HepG2 (cell line): ENCODE results near the gene CEP131. TPM values are rescaled to one million over a fixed set of nuclear protein-coding genes. Genes with fewer than 3 reads are reported as not detected.

Experiments used
- ATF7-NPFF ChIP-seq: sonication (generic); formaldehyde crosslinking; IDR thresholded peaks from 2 replicates; pipeline ENCODE4 v1.8.1; 2023; ENCODE audit warnings: mild to moderate bottlenecking, low read depth, missing genetic modification reagents, moderate library complexity
- CAMTA2 ChIP-seq: sonication (generic); formaldehyde crosslinking; IDR thresholded peaks from 2 replicates; pipeline ENCODE4 v1.4.0; 2020; ENCODE audit warnings: mild to moderate bottlenecking, missing genetic modification reagents, borderline replicate concordance
- HES4 ChIP-seq: sonication (generic); formaldehyde crosslinking; IDR thresholded peaks from 2 replicates; pipeline ENCODE4 v1.9.0; 2021; ENCODE audit warnings: mild to moderate bottlenecking, missing genetic modification reagents, borderline replicate concordance
- HNF1A ChIP-seq, 2 experiments: sonication (generic) in 1 of 2; formaldehyde crosslinking in 1 of 2; IDR thresholded peaks; 2 replicates each; pipeline versions ENCODE4 v1.4.0 to v1.6.1; 2016 to 2020; ENCODE audit warnings: borderline replicate concordance in 1 of 2, low read depth in 1 of 2, mild to moderate bottlenecking in 1 of 2, missing genetic modification reagents in 1 of 2
- HNRNPUL1 ChIP-seq: fragments of 200-400 bp; formaldehyde crosslinking; IDR thresholded peaks from 2 replicates; pipeline ENCODE4 v1.6.1; 2017; ENCODE audit warnings: low read depth, mild to moderate bottlenecking, low read length, moderate library complexity
- MED8 ChIP-seq: sonication (generic); formaldehyde crosslinking; IDR thresholded peaks from 2 replicates; pipeline ENCODE4 v1.8.1; 2023; ENCODE audit warnings: mild to moderate bottlenecking, missing genetic modification reagents; ENCODE audit not compliant: insufficient replicate concordance
- NCOA2 ChIP-seq: sonication (generic); formaldehyde crosslinking; IDR thresholded peaks from 2 replicates; pipeline ENCODE4 v1.8.0; 2022; ENCODE audit warnings: inconsistent platforms
- PITX1 ChIP-seq: sonication (generic); formaldehyde crosslinking; IDR thresholded peaks from 2 replicates; pipeline ENCODE4 v1.5.1; 2020; ENCODE audit warnings: mild to moderate bottlenecking, missing genetic modification reagents
- SOX13 ChIP-seq, 3 experiments: fragments of 450-650 bp in 1 of 3; sonication (generic) in 1 of 3; formaldehyde crosslinking in 1 of 3; IDR thresholded peaks in 2 of 3; conservative IDR thresholded peaks in 1 of 3; 2 replicates each; pipeline versions ENCODE4 v1.5.0 to v1.6.1; 2016 to 2020; ENCODE audit warnings: antibody characterized with exemption in 1 of 3, mild to moderate bottlenecking in 1 of 3, missing compliant biosample characterization in 1 of 3, missing genetic modification reagents in 1 of 3, moderate library complexity in 1 of 3
- TCF7 ChIP-seq: sonication (generic); IDR thresholded peaks from 2 replicates; pipeline ENCODE4 v1.6.1; 2016; ENCODE audit warnings: antibody characterized with exemption, low read depth
- ZBTB7B ChIP-seq: sonication (generic); formaldehyde crosslinking; IDR thresholded peaks from 2 replicates; pipeline ENCODE4 v1.4.0; 2020; ENCODE audit warnings: missing genetic modification reagents
- ZKSCAN1 ChIP-seq: fragments of 150-350 bp; IDR thresholded peaks from 2 replicates; pipeline ENCODE4 v1.6.1; 2014; ENCODE audit warnings: low read length
- ZNF263 ChIP-seq: sonication (generic); formaldehyde crosslinking; IDR thresholded peaks from 2 replicates; pipeline ENCODE4 v1.4.0; 2020; ENCODE audit warnings: missing genetic modification reagents
- ZNF556 ChIP-seq: sonication (generic); formaldehyde crosslinking; IDR thresholded peaks from 2 replicates; pipeline ENCODE4 v1.4.0; 2020; ENCODE audit warnings: mild to moderate bottlenecking, missing genetic modification reagents, borderline replicate concordance
- ZNF563 ChIP-seq: sonication (generic); formaldehyde crosslinking; IDR thresholded peaks from 2 replicates; pipeline ENCODE4 v1.8.0; 2022; ENCODE audit warnings: mild to moderate bottlenecking, moderate library complexity, missing genetic modification reagents
- ZNF747 ChIP-seq: sonication (generic); formaldehyde crosslinking; IDR thresholded peaks from 2 replicates; pipeline ENCODE4 v1.8.1; 2023; ENCODE audit warnings: missing genetic modification reagents, mild to moderate bottlenecking, borderline replicate concordance
- polyA plus RNA-seq, 8 experiments: library from polyadenylated mRNA; depleted of rRNA in 3 of 8; stranded (reverse) in 7 of 8; unstranded in 1 of 8; fragments of >200 nt; fragmentation: Illumina TruSeq in 4 of 8; extraction: Trizol in 4 of 8; gene quantifications; 2 replicates each; pipeline versions ENCODE4 v1.2.1 to v1.2.3, GENCODE V29; 2011 to 2016; ENCODE audit warnings: low read depth in 4 of 8, missing spikeins in 1 of 8, mixed read lengths in 1 of 8; ENCODE audit not compliant: insufficient read depth in 1 of 8
- total RNA-seq, 5 experiments: library from RNA; depleted of rRNA; stranded (reverse); fragments of >200 nt; fragmentation: Illumina TruSeq; extraction: Trizol; gene quantifications; 2 replicates each; pipeline ENCODE4 v1.2.3, GENCODE V29; 2016; ENCODE audit warnings: low read depth in 1 of 5
- TF ChIP-seq, protein P1 (sequence below): IDR thresholded peaks from 2 replicates; pipeline ENCODE4 v1.6.1; 2016; ENCODE audit warnings: missing compliant biosample characterization, missing genetic modification reagents, borderline replicate concordance
- TF ChIP-seq, protein P2 (sequence below): sonication (generic); formaldehyde crosslinking; IDR thresholded peaks from 2 replicates; pipeline ENCODE4 v1.4.0; 2020; ENCODE audit warnings: missing genetic modification reagents, mild to moderate bottlenecking, borderline replicate concordance

Gene CEP131
- total and polyA plus RNA-seq, 2 of the 13 experiments (the other 11 are each of a cell fraction or from before 2014, with no cell fraction given), result 5.0 to 16.8 TPM

DNA sequence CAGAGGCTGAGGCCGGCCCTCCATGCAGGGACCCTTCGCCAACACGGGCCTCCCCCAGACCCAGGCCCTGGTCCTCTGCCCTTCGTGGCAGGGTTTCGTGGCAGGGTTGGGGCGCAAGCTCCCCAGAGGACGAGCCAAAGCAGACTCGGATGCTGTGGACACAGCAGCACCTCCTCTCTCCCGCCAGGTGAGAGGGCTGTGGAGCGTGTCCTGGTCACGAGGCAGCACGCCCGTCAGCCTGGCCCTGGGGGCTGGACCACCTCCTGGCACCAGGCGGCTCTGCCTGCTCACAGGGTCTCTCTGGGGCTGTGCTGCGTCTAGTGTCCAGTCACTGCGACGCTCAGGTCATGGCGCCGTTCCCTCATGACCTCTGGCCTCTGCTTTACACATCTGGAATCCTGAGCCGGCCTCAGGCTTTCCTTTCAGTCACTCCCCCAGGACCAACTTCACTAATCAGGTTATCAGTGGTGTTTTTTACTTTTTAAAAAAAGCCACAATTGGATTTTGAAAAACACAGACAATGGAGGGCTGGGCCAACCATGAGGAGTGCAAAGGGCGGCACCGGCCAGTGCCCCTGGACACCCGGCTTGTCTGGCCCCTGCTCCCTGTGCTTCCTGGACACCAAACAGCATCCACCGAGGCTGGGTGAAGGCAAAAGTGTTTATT lies 21.7 kb upstream of the CEP131 start (continued):
- TF ChIP-seq, protein P1, sequence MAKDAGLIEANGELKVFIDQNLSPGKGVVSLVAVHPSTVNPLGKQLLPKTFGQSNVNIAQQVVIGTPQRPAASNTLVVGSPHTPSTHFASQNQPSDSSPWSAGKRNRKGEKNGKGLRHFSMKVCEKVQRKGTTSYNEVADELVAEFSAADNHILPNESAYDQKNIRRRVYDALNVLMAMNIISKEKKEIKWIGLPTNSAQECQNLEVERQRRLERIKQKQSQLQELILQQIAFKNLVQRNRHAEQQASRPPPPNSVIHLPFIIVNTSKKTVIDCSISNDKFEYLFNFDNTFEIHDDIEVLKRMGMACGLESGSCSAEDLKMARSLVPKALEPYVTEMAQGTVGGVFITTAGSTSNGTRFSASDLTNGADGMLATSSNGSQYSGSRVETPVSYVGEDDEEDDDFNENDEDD, result peak; percentile 3; the same call in 1 of the 2 replicates
- TF ChIP-seq NCOA2 (CRISPR knock-in tag) (no peak; the same call in 1 of the 2 replicates), ZBTB7B (CRISPR knock-in tag) (0 out of 2 replicates have a peak, but pooled peaks have one; percentile 3), MED8 (CRISPR knock-in tag) (no peak), HES4 (CRISPR knock-in tag) (0 out of 2 replicates have a peak, but pooled peaks have one; percentile 21), ZNF556 (0 out of 2 replicates have a peak, but pooled peaks have one; percentile 50), HNRNPUL1 (no peak), ATF7-NPFF (CRISPR knock-in tag) (peak; percentile 85), SOX13 (IDR thresholded peaks at IDR 0.05) (peak; percentile 54; the same call in 1 of the 2 replicates), SOX13 (CRISPR knock-in tag; conservative IDR thresholded peaks at IDR 0.05 in 1 of 2, IDR thresholded peaks at IDR 0.05 in 1 of 2) (peak in 1 of 2 experiments; percentile 64; a peak in 2 of 4 replicates), ZNF563 (CRISPR knock-in tag) (0 out of 2 replicates have a peak, but pooled peaks have one; percentile 39), ZNF747 (CRISPR knock-in tag) (no peak), TCF7 (no peak), CAMTA2 (CRISPR knock-in tag) (no peak), ZKSCAN1 (no peak), PITX1 (CRISPR knock-in tag) (peak; percentile 31; the same call in 1 of the 2 replicates), ZNF263 (CRISPR knock-in tag) (no peak), HNF1A (IDR thresholded peaks at IDR 0.05; ENCODE audit: low read depth) (no peak), HNF1A (CRISPR knock-in tag; IDR thresholded peaks at IDR 0.05; ENCODE audit: borderline replicate concordance) (peak; percentile 53; the same call in 1 of the 2 replicates)
- TF ChIP-seq, protein P2, sequence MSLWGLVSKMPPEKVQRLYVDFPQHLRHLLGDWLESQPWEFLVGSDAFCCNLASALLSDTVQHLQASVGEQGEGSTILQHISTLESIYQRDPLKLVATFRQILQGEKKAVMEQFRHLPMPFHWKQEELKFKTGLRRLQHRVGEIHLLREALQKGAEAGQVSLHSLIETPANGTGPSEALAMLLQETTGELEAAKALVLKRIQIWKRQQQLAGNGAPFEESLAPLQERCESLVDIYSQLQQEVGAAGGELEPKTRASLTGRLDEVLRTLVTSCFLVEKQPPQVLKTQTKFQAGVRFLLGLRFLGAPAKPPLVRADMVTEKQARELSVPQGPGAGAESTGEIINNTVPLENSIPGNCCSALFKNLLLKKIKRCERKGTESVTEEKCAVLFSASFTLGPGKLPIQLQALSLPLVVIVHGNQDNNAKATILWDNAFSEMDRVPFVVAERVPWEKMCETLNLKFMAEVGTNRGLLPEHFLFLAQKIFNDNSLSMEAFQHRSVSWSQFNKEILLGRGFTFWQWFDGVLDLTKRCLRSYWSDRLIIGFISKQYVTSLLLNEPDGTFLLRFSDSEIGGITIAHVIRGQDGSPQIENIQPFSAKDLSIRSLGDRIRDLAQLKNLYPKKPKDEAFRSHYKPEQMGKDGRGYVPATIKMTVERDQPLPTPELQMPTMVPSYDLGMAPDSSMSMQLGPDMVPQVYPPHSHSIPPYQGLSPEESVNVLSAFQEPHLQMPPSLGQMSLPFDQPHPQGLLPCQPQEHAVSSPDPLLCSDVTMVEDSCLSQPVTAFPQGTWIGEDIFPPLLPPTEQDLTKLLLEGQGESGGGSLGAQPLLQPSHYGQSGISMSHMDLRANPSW, result no peak
